Neural progenitor cell (in vitro differentiated cells): ENCODE results near the gene CRACR2A. TPM values are rescaled to one million over a fixed set of nuclear protein-coding genes. Genes with fewer than 3 reads are reported as not detected.

ENCODE experiments used
- DNase-seq: peaks from one replicate; pipeline ENCODE4 v3.0.0-alpha.2; 2016; ENCODE audit warnings: low spot score
- H2AFZ ChIP-seq: fragments of 200-600 bp; sonication (generic); replicated peaks from 2 replicates; pipeline ENCODE4 v1.6.1; 2016; ENCODE audit warnings: antibody characterized with exemption
- H3F3A ChIP-seq: fragments of 200-600 bp; sonication (generic); 2 replicates; pipeline ENCODE4 v1.6.1; 2016; ENCODE audit warnings: antibody characterized with exemption, low read depth
- H3K27ac ChIP-seq: fragments of 200-600 bp; sonication (generic); 2 replicates; pipeline ENCODE4 v1.5.1; 2016; ENCODE audit warnings: mild to moderate bottlenecking
- H3K27me3 ChIP-seq: fragments of 200-600 bp; sonication (generic); 2 replicates; pipeline ENCODE4 v1.6.1; 2016; ENCODE audit warnings: mild to moderate bottlenecking, moderate library complexity
- H3K36me3 ChIP-seq: fragments of 200-600 bp; sonication (generic); 2 replicates; pipeline ENCODE4 v1.5.1; 2016
- H3K4me1 ChIP-seq: fragments of 200-600 bp; sonication (generic); 2 replicates; pipeline ENCODE4 v1.6.1; 2016; ENCODE audit warnings: mixed run types
- H3K4me2 ChIP-seq: fragments of 200-600 bp; sonication (generic); 2 replicates; pipeline ENCODE4 v1.6.1; 2016
- H3K4me3 ChIP-seq: fragments of 200-600 bp; sonication (generic); 2 replicates; pipeline ENCODE4 v1.5.1; 2016
- H3K79me2 ChIP-seq: fragments of 200-600 bp; sonication (generic); 2 replicates; pipeline ENCODE4 v1.6.1; 2016; ENCODE audit warnings: low read depth
- H3K9ac ChIP-seq: fragments of 200-600 bp; sonication (generic); 2 replicates; pipeline ENCODE4 v1.6.1; 2016
- H3K9me3 ChIP-seq: fragments of 200-600 bp; sonication (generic); 2 replicates; pipeline ENCODE4 v1.5.1; 2016; ENCODE audit warnings: low read depth
- H4K20me1 ChIP-seq: fragments of 200-600 bp; sonication (generic); 2 replicates; pipeline ENCODE4 v1.6.1; 2016; ENCODE audit warnings: low read depth
- H3K27ac Mint-ChIP-seq: 3 replicates; pipeline ENCODE4 v1.8.0; 2021; ENCODE audit warnings: mixed read lengths
- H3K27me3 Mint-ChIP-seq: 2 replicates; pipeline ENCODE4 v1.8.0; 2022; ENCODE audit warnings: low read depth, mild to moderate bottlenecking, inconsistent platforms, moderate library complexity, mixed read lengths; ENCODE audit not compliant: insufficient read depth
- H3K36me3 Mint-ChIP-seq: 3 replicates; pipeline ENCODE4 v1.8.0; 2021; ENCODE audit warnings: mixed read lengths
- H3K4me1 Mint-ChIP-seq: 3 replicates; pipeline ENCODE4 v1.8.0; 2021; ENCODE audit warnings: mixed read lengths
- H3K4me3 Mint-ChIP-seq: 3 replicates; pipeline ENCODE4 v1.8.0; 2021; ENCODE audit warnings: mild to moderate bottlenecking, moderate library complexity, mixed read lengths
- H3K9me3 Mint-ChIP-seq: 3 replicates; pipeline ENCODE4 v1.8.0; 2020; ENCODE audit warnings: mixed read lengths
- EZH2 ChIP-seq: fragments of 200-600 bp; sonication (generic); IDR thresholded peaks from 2 replicates; pipeline ENCODE4 v1.6.1; 2017; ENCODE audit warnings: antibody characterized with exemption, mild to moderate bottlenecking, moderate library complexity
- EZH2phosphoT487 ChIP-seq: fragments of 200-600 bp; sonication (generic); IDR thresholded peaks from 2 replicates; pipeline ENCODE4 v1.6.1; 2017; ENCODE audit warnings: antibody characterized with exemption
- total RNA-seq: library from RNA; depleted of rRNA; stranded (reverse); fragments of >200 nt; gene quantifications from 2 replicates; pipeline ENCODE4 v1.2.3, GENCODE V29; 2015; ENCODE audit warnings: low replicate concordance
- TF ChIP-seq, protein P1 (sequence below): fragments of 200-600 bp; sonication (generic); IDR thresholded peaks from 2 replicates; pipeline ENCODE4 v1.5.1; 2017; ENCODE audit warnings: antibody characterized with exemption, mild to moderate bottlenecking

CRACR2A gene
- total RNA-seq, 1 donor from 2014 or later = 0.06 TPM

DNA sequence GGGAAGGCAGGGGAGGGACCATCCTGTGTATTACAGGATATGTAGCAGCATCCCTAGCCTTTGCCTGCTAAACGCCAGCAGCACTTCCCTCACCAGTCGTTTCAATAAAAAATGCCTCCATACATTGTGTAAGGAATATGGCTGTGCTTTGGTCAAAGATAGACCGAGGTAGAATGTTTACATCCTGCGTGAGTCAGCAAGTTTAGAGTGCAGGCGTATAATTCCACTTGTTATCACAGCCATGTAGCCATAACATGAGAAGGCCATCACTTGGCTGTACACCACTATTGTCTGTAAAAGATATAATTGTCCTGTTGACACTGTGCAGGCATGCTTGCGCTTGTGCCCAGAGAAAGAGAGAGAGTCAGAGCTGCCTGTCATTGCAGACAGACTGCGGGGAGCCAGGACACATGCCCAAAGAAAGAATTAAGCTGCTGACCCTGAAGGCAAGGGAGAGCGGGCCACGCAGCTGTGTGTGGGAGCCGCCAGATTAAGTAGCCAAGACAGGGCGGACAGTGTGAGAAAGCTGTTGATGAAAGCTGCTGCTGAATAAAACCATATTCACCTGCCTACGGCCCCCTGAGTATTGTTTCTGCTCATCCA lies 68.4 kb downstream of the CRACR2A start:
- peak; percentile 49 for DNase-seq
- H3K9ac ChIP-seq = no peak overlapping the region

DNA sequence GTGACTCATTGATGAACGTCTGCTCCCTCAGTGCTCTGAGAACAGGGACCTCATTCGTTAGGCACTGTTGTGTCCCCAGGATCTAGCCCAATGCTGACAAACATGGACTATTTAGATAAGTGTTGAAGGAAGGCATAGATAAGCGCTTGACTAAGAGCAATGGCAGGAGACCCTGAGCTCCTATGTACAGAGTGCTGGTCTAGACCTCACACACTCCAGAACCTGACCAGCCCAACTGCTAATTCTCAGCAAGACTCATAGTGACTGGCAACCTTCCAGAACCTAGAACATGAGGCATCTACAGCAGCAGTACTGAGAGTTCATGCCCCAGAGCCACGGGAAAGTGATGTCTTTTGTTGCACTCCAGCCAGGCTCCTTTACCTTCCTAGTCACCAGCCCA lies 69.2 kb downstream of the CRACR2A start:
- Mint-ChIP-seq H3K4me3 (no peak overlapping the region), H3K27me3 (peaks cover 2% of the 10 kb centered on the region), H3K27ac (peak overlapping the region; percentile 4), H3K4me1 (peaks cover 29% of the 10 kb centered on the region), H3K36me3 (no peaks in the 10 kb centered on the region), H3K9me3 (peaks cover 8% of the 10 kb centered on the region)
- no peaks in the 10 kb centered on the region for H4K20me1 ChIP-seq
- H3K9ac ChIP-seq = no peak overlapping the region
- no peak overlapping the region for H3K4me2 ChIP-seq
- H3K4me1 ChIP-seq = peaks cover 3% of the 10 kb centered on the region
- H3K79me2 ChIP-seq = no peaks in the 10 kb centered on the region
- H3K27me3 ChIP-seq = no peaks in the 10 kb centered on the region
- no peaks in the 10 kb centered on the region for H3K9me3 ChIP-seq
- H3K27ac ChIP-seq = no peak overlapping the region
- TF ChIP-seq, protein P1, sequence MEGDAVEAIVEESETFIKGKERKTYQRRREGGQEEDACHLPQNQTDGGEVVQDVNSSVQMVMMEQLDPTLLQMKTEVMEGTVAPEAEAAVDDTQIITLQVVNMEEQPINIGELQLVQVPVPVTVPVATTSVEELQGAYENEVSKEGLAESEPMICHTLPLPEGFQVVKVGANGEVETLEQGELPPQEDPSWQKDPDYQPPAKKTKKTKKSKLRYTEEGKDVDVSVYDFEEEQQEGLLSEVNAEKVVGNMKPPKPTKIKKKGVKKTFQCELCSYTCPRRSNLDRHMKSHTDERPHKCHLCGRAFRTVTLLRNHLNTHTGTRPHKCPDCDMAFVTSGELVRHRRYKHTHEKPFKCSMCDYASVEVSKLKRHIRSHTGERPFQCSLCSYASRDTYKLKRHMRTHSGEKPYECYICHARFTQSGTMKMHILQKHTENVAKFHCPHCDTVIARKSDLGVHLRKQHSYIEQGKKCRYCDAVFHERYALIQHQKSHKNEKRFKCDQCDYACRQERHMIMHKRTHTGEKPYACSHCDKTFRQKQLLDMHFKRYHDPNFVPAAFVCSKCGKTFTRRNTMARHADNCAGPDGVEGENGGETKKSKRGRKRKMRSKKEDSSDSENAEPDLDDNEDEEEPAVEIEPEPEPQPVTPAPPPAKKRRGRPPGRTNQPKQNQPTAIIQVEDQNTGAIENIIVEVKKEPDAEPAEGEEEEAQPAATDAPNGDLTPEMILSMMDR = no peak
- no peak for TF ChIP-seq EZH2
- no peak for TF ChIP-seq EZH2phosphoT487
- no peaks in the 10 kb centered on the region for H3K36me3 ChIP-seq
- no peak overlapping the region for H2AFZ ChIP-seq
- H3K4me3 ChIP-seq = no peak overlapping the region
- DNase-seq = no peak
- no peaks in the 10 kb centered on the region for H3F3A ChIP-seq

More for the DNA sequence above, 68.4 kb downstream of the CRACR2A start:
- Histone ChIP-seq H3K9me3 (no peaks in the 10 kb centered on the region), H3K4me1 (peaks cover 3% of the 10 kb centered on the region), H3K4me2 (no peak overlapping the region), H3K27ac (no peak overlapping the region), H3K27me3 (no peaks in the 10 kb centered on the region), H4K20me1 (no peaks in the 10 kb centered on the region), H3K4me3 (no peak overlapping the region), H3K79me2 (no peaks in the 10 kb centered on the region), H3F3A (no peaks in the 10 kb centered on the region), H2AFZ (no peak overlapping the region), H3K36me3 (no peaks in the 10 kb centered on the region)
- H3K27me3 Mint-ChIP-seq = no peaks in the 10 kb centered on the region
- TF ChIP-seq, protein P1 = no peak
- no peak for TF ChIP-seq EZH2phosphoT487
- TF ChIP-seq EZH2 = no peak
- H3K36me3 Mint-ChIP-seq = no peaks in the 10 kb centered on the region
- peaks cover 29% of the 10 kb centered on the region for H3K4me1 Mint-ChIP-seq
- no peak overlapping the region for H3K4me3 Mint-ChIP-seq
- H3K27ac Mint-ChIP-seq = peak overlapping the region; percentile 78
- peaks cover 11% of the 10 kb centered on the region for H3K9me3 Mint-ChIP-seq

DNA sequence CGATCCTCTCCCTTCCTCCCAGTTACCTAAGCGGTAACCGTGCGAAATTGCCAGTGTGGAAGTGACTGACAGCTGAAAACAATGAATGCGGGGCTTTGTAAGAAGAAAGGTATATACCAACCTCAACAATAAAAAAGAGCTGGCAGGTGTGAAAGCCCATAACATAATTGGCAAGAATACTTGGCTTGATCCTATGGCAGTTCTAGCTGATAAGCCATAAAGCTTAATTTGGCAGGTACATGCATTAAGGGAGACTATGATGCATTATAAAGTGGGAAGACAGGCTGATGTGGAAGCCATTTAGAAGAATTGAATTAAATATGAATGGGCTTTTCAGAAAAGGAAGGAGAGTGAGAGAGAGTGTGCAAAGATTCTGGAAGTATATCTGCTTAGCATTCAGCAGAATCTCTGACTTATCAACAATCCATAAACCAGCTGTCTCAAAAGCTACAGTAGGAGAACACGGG lies 71.3 kb downstream of the CRACR2A start:
- Histone ChIP-seq H3K79me2 (no peaks in the 10 kb centered on the region), H3K9ac (no peak overlapping the region), H3K27ac (no peak overlapping the region), H4K20me1 (no peaks in the 10 kb centered on the region), H3K4me1 (peaks cover 3% of the 10 kb centered on the region), H3K27me3 (no peaks in the 10 kb centered on the region), H3K4me2 (no peak overlapping the region), H3K9me3 (no peaks in the 10 kb centered on the region), H3K4me3 (no peak overlapping the region), H2AFZ (no peak overlapping the region), H3K36me3 (no peaks in the 10 kb centered on the region), H3F3A (no peaks in the 10 kb centered on the region)
- DNase-seq = no peak
- peaks cover 29% of the 10 kb centered on the region for H3K4me1 Mint-ChIP-seq
- no peaks in the 10 kb centered on the region for H3K9me3 Mint-ChIP-seq
- H3K27ac Mint-ChIP-seq = no peak overlapping the region
- peaks cover 2% of the 10 kb centered on the region for H3K27me3 Mint-ChIP-seq
- H3K36me3 Mint-ChIP-seq = no peaks in the 10 kb centered on the region
- TF ChIP-seq EZH2phosphoT487 = no peak
- no peak for TF ChIP-seq EZH2
- TF ChIP-seq, protein P1 = no peak
- H3K4me3 Mint-ChIP-seq = no peak overlapping the region
